ENCODE measurements around the gene PACS2. TPM values are rescaled to one million over a fixed set of nuclear protein-coding genes. Genes with fewer than 3 reads are reported as not detected.
"Not testable (repeated sequence)": the region's sequence is repeated elsewhere in the genome, so short reads cannot be mapped to it uniquely, and the experiment has no call there.

The PACS2 gene
- total RNA-seq, 1 donor from 2014 or later = 263 TPM

DNA sequence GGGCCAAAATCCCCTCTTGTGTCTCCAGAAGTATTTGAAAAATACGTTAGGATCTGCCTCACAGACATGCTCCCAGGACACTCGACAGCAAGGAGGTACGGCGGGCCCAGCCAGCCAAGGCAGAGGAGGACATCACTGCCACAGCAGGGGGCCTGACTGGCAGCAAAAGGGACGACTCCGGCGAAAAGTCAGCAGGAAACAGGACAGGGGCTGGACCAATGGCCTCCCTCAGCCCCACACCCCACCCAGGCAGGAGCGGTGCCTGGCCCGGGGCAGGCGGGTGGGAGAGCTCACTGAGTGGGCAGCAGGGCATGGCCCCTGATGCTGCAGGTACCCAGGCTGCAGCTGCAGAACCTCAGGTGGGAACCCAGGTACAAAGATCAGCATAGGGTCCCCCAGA lies 31.5 kb upstream of the PACS2 start:
- TF ChIP-seq, protein P1, sequence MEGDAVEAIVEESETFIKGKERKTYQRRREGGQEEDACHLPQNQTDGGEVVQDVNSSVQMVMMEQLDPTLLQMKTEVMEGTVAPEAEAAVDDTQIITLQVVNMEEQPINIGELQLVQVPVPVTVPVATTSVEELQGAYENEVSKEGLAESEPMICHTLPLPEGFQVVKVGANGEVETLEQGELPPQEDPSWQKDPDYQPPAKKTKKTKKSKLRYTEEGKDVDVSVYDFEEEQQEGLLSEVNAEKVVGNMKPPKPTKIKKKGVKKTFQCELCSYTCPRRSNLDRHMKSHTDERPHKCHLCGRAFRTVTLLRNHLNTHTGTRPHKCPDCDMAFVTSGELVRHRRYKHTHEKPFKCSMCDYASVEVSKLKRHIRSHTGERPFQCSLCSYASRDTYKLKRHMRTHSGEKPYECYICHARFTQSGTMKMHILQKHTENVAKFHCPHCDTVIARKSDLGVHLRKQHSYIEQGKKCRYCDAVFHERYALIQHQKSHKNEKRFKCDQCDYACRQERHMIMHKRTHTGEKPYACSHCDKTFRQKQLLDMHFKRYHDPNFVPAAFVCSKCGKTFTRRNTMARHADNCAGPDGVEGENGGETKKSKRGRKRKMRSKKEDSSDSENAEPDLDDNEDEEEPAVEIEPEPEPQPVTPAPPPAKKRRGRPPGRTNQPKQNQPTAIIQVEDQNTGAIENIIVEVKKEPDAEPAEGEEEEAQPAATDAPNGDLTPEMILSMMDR (IDR thresholded peaks at IDR 0.05; ENCODE audit: partially characterized antibody, unreplicated experiment) = no peak
- Mint-ChIP-seq H3K9me3 (ENCODE audit: unreplicated experiment) (peaks cover 3% of the 10 kb centered on the region), H3K27me3 (ENCODE audit: unreplicated experiment) (peaks cover 4% of the 10 kb centered on the region), H3K27ac (ENCODE audit: unreplicated experiment) (no peak overlapping the region), H3K36me3 (ENCODE audit: unreplicated experiment) (peaks cover 4% of the 10 kb centered on the region), H3K4me3 (ENCODE audit: unreplicated experiment) (no peak overlapping the region), H3K4me1 (ENCODE audit: low read depth, unreplicated experiment) (peaks cover 17% of the 10 kb centered on the region)
- no peak for DNase-seq

DNA sequence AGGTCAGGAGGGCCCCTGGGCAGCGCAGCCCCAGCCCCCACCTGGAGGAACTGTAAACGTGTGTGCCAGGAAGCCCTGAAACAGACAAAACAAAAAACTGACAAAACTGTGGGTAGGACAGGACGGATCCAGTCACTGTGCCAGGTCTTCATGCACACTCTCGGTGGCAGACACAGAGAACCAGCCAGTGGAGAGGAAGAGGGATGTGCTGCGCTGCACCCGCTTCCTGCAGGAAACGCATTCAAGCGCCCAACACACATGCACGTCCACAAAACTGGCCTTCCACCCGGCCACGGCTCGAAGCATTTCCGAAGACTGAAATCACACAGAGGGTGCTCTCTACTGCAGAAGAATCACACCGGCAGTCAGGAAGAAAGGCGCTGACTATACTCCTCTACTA lies 30.6 kb upstream of the PACS2 start:
- no peak overlapping the region for H3K4me3 Mint-ChIP-seq (ENCODE audit: unreplicated experiment)
- DNase-seq = no peak
- TF ChIP-seq, protein P1 (IDR thresholded peaks at IDR 0.05; ENCODE audit: partially characterized antibody, unreplicated experiment) = no peak
- H3K4me1 Mint-ChIP-seq (ENCODE audit: low read depth, unreplicated experiment) = peaks cover 17% of the 10 kb centered on the region
- peaks cover 4% of the 10 kb centered on the region for H3K36me3 Mint-ChIP-seq (ENCODE audit: unreplicated experiment)
- no peak overlapping the region for H3K27ac Mint-ChIP-seq (ENCODE audit: unreplicated experiment)
- peaks cover 4% of the 10 kb centered on the region for H3K27me3 Mint-ChIP-seq (ENCODE audit: unreplicated experiment)
- H3K9me3 Mint-ChIP-seq (ENCODE audit: unreplicated experiment) = peaks cover 3% of the 10 kb centered on the region

DNA sequence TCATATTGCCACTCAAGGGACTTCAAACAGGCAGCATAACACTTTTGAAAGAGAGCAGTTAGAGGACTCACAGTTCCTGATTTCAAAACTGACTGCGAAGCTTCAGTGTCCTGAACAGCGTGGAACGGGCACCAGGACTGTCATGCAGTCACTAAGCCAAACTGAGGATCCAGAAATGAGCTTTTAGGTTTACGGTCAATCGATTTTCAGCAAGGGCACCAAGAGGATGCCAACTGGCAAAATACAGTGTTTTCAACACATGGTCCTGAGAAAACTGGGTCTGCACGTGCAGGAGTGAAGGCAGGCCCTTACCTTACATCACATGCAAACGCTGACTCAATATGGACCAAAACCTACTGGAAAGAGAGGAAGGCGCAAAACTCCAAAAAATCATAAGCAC lies 29.4 kb upstream of the PACS2 start:
- H3K27ac Mint-ChIP-seq (ENCODE audit: unreplicated experiment) = no peak overlapping the region

DNA sequence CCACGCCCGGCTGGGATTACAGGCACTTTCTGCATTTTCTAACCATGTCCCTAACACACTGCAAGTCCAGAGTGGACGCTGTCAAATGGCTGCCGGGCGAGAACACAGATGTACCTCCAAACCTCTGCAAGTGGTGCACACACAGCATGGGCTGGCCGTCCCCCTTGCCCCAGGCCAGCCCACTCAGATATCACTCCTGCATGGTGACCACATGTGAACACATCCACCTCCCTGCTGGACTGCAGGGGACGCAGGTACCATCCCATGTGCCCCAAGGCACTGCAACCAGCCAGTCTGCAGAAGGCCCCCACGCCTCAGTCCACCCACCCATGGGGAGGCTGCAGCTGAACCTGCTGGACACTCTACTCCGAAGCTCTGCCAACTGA lies 27.8 kb upstream of the PACS2 start:
- peaks cover 2% of the 10 kb centered on the region for H3K27me3 Mint-ChIP-seq (ENCODE audit: unreplicated experiment)
- peaks cover 13% of the 10 kb centered on the region for H3K4me1 Mint-ChIP-seq (ENCODE audit: low read depth, unreplicated experiment)
- peaks cover 4% of the 10 kb centered on the region for H3K36me3 Mint-ChIP-seq (ENCODE audit: unreplicated experiment)
- no peak for DNase-seq
- TF ChIP-seq, protein P1 (IDR thresholded peaks at IDR 0.05; ENCODE audit: partially characterized antibody, unreplicated experiment) = no peak
- no peak overlapping the region for H3K27ac Mint-ChIP-seq (ENCODE audit: unreplicated experiment)
- H3K9me3 Mint-ChIP-seq (ENCODE audit: unreplicated experiment) = peaks cover 3% of the 10 kb centered on the region
- no peak overlapping the region for H3K4me3 Mint-ChIP-seq (ENCODE audit: unreplicated experiment)

More for the DNA sequence above, 29.4 kb upstream of the PACS2 start:
- Mint-ChIP-seq H3K4me1 (ENCODE audit: low read depth, unreplicated experiment) (peaks cover 17% of the 10 kb centered on the region), H3K27me3 (ENCODE audit: unreplicated experiment) (peaks cover 4% of the 10 kb centered on the region), H3K4me3 (ENCODE audit: unreplicated experiment) (no peak overlapping the region), H3K36me3 (ENCODE audit: unreplicated experiment) (peaks cover 4% of the 10 kb centered on the region), H3K9me3 (ENCODE audit: unreplicated experiment) (peaks cover 3% of the 10 kb centered on the region)
- TF ChIP-seq, protein P1 (IDR thresholded peaks at IDR 0.05; ENCODE audit: partially characterized antibody, unreplicated experiment) = no peak
- no peak for DNase-seq

DNA sequence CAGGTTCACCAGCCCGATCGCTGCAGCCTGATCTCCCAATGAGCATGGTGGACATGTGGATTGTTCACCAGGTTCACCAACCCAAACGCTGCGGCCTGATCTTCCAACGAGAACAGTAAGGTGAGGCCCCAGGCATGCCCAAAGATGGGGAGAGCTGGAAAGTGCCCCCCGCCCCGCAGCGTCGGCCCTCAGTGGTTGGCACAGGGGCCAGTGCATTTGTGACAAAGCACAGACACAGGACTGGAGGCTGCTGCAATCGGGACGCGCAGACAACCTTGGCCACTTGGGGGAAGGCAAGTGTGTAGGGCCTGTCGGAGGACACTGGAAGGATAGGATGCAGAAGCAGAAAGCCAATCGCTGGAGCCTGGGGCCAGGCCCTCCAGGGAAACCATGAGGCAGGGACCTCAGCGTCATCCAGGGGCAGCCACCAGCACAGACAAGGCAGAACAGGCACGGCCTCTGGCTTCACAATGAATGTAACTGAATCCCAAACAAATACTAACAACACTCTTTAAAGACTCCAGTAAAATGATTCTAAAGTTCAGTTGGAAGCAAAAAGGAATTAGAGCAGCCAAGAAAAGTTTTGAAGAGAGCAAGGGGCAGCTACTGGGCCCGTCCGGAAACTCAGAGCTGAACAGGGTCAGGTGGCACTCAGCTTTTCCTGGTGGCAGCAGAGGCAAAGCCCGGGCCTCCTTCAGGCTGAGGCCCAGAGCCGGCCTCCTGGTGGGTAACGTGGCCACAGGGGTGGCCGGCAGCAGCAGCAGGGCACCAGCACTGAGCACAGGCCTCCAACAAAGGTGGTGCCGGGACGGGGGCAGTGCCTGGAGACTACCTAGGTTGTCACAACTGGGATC lies 27.1 kb upstream of the PACS2 start:
- Mint-ChIP-seq H3K27ac (ENCODE audit: unreplicated experiment) (no peak overlapping the region), H3K4me3 (ENCODE audit: unreplicated experiment) (no peak overlapping the region), H3K4me1 (ENCODE audit: low read depth, unreplicated experiment) (peaks cover 7% of the 10 kb centered on the region), H3K36me3 (ENCODE audit: unreplicated experiment) (peaks cover 4% of the 10 kb centered on the region), H3K9me3 (ENCODE audit: unreplicated experiment) (peaks cover 4% of the 10 kb centered on the region), H3K27me3 (ENCODE audit: unreplicated experiment) (peaks cover 4% of the 10 kb centered on the region)
- no peak for DNase-seq
- TF ChIP-seq, protein P1 (IDR thresholded peaks at IDR 0.05; ENCODE audit: partially characterized antibody, unreplicated experiment) = no peak

DNA sequence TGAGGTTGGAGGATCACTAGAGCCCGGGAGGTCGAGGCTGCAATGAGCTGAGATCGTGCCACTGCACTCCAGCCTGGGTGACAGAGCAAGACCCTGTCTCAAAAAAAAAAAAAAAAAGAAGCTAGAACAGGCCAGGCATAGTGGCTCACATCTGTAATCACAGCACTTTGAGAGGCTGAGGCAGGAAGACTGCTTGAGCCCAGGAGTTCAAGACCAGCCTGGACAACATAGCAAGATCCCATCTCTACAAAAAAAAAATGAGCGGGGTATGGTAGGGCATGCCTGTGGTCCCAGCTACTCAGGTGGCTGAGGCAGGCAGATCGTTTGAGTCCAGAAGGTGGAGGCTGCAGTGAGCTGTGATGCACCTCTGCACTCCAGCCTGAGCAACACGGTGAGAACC lies 25.6 kb upstream of the PACS2 start:
- not testable (repeated sequence) for H3K4me1 Mint-ChIP-seq (ENCODE audit: low read depth, unreplicated experiment); DNase-seq; H3K36me3 Mint-ChIP-seq (ENCODE audit: unreplicated experiment); H3K4me3 Mint-ChIP-seq (ENCODE audit: unreplicated experiment); H3K27ac Mint-ChIP-seq (ENCODE audit: unreplicated experiment); H3K27me3 Mint-ChIP-seq (ENCODE audit: unreplicated experiment); H3K9me3 Mint-ChIP-seq (ENCODE audit: unreplicated experiment)

Data from glutamatergic neuron (in vitro differentiated cells).